Measurements from ENCODE around the gene USP5.
"Not testable (repeated sequence)": the region's sequence is repeated elsewhere in the genome, so short reads cannot be mapped to it uniquely, and the experiment has no call there.

USP5 gene

GRCh38 chr12:6872073-6873048, 20.4 kb downstream of the USP5 start:
- ATAC-seq (peak; percentile 40), DNase-seq (peak; percentile 90)
- H3K4me3 Mint-ChIP-seq = peak overlapping the region; percentile 94
- peaks cover 54% of the 10 kb centered on the region for H3K4me1 Mint-ChIP-seq
- peaks cover 66% of the 10 kb centered on the region for H3K36me3 Mint-ChIP-seq (ENCODE audit: low read depth)
- no peaks in the 10 kb centered on the region for H3K9me3 Mint-ChIP-seq
- H3K27ac Mint-ChIP-seq = peak overlapping the region; percentile 86
- H3K27me3 Mint-ChIP-seq = peaks cover 1% of the 10 kb centered on the region

DNA sequence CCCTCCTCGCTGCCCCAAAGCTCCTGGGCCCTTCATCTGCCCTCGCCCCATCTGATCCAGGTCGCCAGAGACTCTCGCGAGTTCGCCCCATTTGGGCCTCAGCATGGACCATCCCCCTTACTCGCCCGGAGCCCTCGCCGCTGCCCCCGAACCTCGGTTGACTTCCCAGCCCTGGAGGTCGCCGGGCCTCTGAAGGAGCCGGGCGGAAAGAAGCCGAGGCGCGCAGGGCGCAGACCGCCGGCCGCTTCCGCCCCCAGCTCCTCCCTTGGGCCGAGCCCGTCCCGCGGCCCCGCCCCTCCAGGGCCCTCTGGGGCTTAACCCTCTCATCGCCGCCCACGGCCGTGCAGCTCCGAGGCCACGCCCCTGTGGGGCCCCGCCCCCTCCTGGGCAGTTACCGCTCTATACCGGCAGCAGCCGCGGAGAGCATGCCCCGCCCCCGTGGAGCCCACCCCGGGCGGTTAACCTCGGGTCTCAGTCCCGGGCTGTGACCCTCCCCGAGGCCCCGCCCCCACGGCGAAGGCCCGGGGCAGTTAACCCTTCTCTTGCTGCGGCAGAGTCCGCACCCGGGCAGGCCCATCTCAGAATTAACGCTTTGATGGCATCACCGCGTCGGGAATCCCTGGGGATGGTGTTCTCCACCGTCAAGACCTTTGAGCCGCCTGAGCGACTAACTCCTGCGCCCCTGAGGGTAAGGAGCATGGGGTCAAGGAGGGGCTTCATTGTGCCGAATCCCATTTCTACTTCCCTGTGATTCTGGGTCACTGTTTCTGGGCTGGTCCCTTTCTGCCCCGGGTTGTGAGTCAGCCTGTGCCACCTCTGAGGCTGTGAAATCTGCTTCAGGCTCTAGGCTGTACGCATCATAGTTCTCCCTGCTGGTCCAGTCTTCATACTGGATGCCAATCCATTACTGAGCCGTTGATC, 21.4 kb downstream of the USP5 start, which contains the start of gene SPSB2:
TSS of gene SPSB2 (minus strand) at position 210 of the 921 bp plus-strand sequence. CDS start 402 bp downstream, outside the sequence.
- Mint-ChIP-seq H3K9me3 (no peaks in the 10 kb centered on the region), H3K27me3 (no peaks in the 10 kb centered on the region), H3K4me1 (peaks cover 54% of the 10 kb centered on the region), H3K27ac (peak within 1 kb of the TSS; percentile 86), H3K36me3 (ENCODE audit: low read depth) (peaks cover 63% of the 10 kb centered on the region), H3K4me3 (peak within 1 kb of the TSS; percentile 94)
- ATAC-seq (peak; percentile 75), DNase-seq (peak; percentile 100)

GRCh38 chr12:6874015-6874368, 22.0 kb downstream of the USP5 start:
- not testable (repeated sequence) for H3K9me3 Mint-ChIP-seq, ATAC-seq, DNase-seq, H3K27me3 Mint-ChIP-seq
- H3K27ac Mint-ChIP-seq = peak overlapping the region; percentile 71
- H3K36me3 Mint-ChIP-seq (ENCODE audit: low read depth) = peaks cover 59% of the 10 kb centered on the region
- peak overlapping the region; percentile 94 for H3K4me3 Mint-ChIP-seq
- H3K4me1 Mint-ChIP-seq = peaks cover 47% of the 10 kb centered on the region

DNA sequence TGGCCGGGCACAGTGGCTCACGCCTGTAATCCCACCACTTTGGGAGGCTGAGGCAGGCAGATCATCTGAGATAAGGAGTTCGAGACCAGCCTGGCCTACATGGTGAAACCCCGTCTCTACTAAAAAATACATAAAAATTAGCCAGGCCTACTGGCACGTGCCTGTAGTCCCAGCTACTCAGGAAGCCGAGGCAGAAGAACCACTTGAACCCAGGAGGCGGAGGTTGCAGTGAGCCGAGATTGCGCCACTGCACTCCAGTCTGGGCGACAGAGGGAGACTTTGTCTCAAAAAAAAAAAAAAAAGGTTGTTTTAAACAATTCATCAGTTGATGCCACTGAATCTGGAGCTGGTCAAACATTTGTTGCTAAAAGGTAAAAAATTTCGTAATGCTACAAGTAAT, 27.9 kb downstream of the USP5 start:
- H3K4me1 Mint-ChIP-seq, ATAC-seq, H3K4me3 Mint-ChIP-seq, H3K9me3 Mint-ChIP-seq, H3K27me3 Mint-ChIP-seq, DNase-seq, H3K27ac Mint-ChIP-seq: not testable (repeated sequence)
- peaks cover 26% of the 10 kb centered on the region for H3K36me3 Mint-ChIP-seq (ENCODE audit: low read depth)

GRCh38 chr12:6883252-6883651, 31.3 kb downstream of the USP5 start:
- H3K9me3 Mint-ChIP-seq = no peaks in the 10 kb centered on the region
- H3K27ac Mint-ChIP-seq = no peak overlapping the region
- H3K4me1 Mint-ChIP-seq = no peaks in the 10 kb centered on the region
- DNase-seq (no peak), ATAC-seq (no peak)
- H3K27me3 Mint-ChIP-seq = no peaks in the 10 kb centered on the region
- H3K36me3 Mint-ChIP-seq (ENCODE audit: low read depth) = peaks cover 9% of the 10 kb centered on the region
- H3K4me3 Mint-ChIP-seq = no peak overlapping the region

DNA sequence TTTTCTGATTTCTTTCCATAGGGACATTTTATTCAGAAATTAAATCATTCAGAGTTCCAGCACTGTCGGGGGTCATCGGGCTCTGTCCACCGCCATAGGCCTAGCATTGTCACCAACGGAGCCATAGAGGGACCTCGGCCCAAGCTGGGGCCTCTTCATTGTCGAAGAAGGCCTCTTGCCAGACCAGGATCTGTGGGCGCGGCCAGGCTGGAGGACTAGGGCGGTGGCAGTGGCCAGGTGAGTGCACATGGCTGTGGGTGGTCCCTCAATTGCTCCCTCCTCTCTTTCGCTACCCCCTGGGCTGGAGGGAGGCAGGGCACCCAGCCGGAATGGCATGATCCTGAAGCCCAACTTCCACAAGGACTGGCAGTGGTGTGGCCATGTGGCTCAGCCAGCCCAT, 31.7 kb downstream of the USP5 start:
- DNase-seq = no peak
- ATAC-seq = no peak
- no peaks in the 10 kb centered on the region for H3K4me1 Mint-ChIP-seq
- peaks cover 9% of the 10 kb centered on the region for H3K36me3 Mint-ChIP-seq (ENCODE audit: low read depth)
- H3K27me3 Mint-ChIP-seq = no peaks in the 10 kb centered on the region
- H3K27ac Mint-ChIP-seq = no peak overlapping the region
- H3K4me3 Mint-ChIP-seq = no peak overlapping the region
- H3K9me3 Mint-ChIP-seq = no peaks in the 10 kb centered on the region

DNA sequence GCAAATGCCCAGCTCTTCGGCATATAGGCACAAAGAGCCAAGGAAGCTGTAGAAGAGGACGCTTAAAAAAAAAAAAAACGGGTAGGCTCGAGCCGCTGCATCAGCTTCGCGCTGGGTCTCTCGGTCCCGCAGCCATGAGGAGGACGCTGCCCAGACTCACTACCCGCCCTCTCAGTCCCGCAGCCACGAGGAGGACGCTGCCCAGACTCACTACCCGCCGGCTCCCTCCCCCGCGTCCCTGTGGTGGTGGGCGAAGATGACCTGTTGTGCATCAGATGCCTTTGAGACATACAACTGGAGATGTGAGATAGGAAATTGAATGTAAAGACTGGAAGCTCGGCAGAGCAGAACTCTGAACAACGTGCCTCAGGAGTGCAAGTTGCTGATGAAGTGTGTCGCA, 32.6 kb downstream of the USP5 start:
- no peaks in the 10 kb centered on the region for H3K27me3 Mint-ChIP-seq
- ATAC-seq = no peak
- H3K4me1 Mint-ChIP-seq = peaks cover under 1% of the 10 kb centered on the region

GRCh38 chr12:6886206-6886999, 34.5 kb downstream of the USP5 start:
- not testable (repeated sequence) for DNase-seq; H3K27me3 Mint-ChIP-seq; H3K36me3 Mint-ChIP-seq (ENCODE audit: low read depth); H3K27ac Mint-ChIP-seq; H3K9me3 Mint-ChIP-seq; ATAC-seq; H3K4me3 Mint-ChIP-seq
- H3K4me1 Mint-ChIP-seq = peaks cover 13% of the 10 kb centered on the region

More for the DNA sequence above, 32.6 kb downstream of the USP5 start:
- no peaks in the 10 kb centered on the region for H3K9me3 Mint-ChIP-seq
- no peak overlapping the region for H3K4me3 Mint-ChIP-seq
- no peak for DNase-seq
- H3K36me3 Mint-ChIP-seq (ENCODE audit: low read depth) = peaks cover 7% of the 10 kb centered on the region
- H3K27ac Mint-ChIP-seq = no peak overlapping the region

GRCh38 chr12:6887460-6887859, 35.5 kb downstream of the USP5 start:
- H3K4me1 Mint-ChIP-seq = peaks cover 19% of the 10 kb centered on the region
- no peak overlapping the region for H3K27ac Mint-ChIP-seq
- H3K9me3 Mint-ChIP-seq = no peaks in the 10 kb centered on the region
- ATAC-seq = no peak
- no peak overlapping the region for H3K4me3 Mint-ChIP-seq
- H3K36me3 Mint-ChIP-seq (ENCODE audit: low read depth) = peaks cover 7% of the 10 kb centered on the region
- DNase-seq = no peak
- H3K27me3 Mint-ChIP-seq = no peaks in the 10 kb centered on the region

GRCh38 chr12:6888360-6888759, 36.4 kb downstream of the USP5 start:
- Mint-ChIP-seq H3K27me3 (no peaks in the 10 kb centered on the region), H3K4me3 (no peak overlapping the region), H3K9me3 (no peaks in the 10 kb centered on the region), H3K4me1 (peaks cover 19% of the 10 kb centered on the region), H3K27ac (no peak overlapping the region), H3K36me3 (ENCODE audit: low read depth) (peaks cover 7% of the 10 kb centered on the region)
- DNase-seq = no peak
- no peak for ATAC-seq

DNA sequence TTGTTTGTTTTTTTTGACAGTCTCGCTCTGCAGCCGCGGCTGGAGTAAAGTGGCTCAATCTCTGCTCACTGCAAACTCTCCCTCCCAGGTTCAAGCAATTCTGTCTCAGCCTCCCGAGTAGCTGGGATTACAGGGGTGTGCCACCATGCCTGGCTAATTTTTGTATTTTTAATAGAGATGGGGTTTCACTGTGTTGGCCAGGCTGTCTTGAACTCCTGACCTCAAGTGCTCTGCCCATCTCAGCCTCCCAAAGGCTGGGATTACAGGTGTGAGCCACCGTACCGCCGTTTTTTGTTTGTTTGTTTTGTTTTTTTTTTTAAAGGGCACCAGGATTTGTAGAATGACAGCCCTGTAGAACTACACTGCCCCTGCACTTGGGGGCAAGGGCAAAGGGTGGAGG, 36.8 kb downstream of the USP5 start:
- not testable (repeated sequence) for DNase-seq; ATAC-seq; H3K36me3 Mint-ChIP-seq (ENCODE audit: low read depth); H3K4me3 Mint-ChIP-seq; H3K9me3 Mint-ChIP-seq; H3K27me3 Mint-ChIP-seq; H3K27ac Mint-ChIP-seq
- peaks cover 19% of the 10 kb centered on the region for H3K4me1 Mint-ChIP-seq

DNA sequence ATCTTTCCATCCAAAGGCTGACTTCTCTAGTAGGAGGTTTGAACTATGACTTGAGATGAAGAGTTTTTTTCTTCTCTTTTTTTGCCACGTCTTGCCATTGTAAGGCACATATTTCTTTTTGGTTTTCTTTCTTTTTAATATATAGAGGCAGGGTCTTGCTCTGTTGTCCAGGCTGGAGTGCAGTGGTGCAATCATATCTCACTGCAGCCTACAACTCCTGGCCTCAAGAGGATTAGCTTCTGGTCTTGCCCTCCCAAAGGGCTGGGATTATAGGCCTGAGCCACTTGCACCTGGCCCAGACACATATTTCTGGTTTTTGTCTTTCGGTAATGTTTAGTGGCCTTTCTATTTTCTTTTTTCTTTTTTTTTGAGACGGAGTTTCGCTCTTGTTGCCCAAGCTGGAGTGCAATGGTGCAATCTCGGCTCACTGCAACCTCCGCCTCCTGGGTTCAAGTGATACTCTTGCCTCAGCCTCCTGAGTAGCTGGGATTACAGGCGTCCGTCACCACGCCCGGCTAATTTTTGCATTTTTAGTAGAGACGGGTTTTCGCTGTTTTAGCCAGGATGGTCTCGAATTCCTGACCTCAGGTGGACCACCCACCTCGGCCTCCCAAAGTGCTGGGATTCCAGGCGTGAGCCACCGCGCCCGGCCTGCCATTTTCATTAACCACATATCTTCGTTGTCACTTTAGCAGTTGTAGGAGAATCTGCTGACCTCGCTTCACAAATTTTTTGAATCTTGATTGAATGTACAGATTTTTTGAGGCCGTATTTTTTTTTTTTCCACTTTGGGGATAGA, 38.0 kb downstream of the USP5 start:
- not testable (repeated sequence) for H3K36me3 Mint-ChIP-seq (ENCODE audit: low read depth); H3K9me3 Mint-ChIP-seq; DNase-seq; H3K27me3 Mint-ChIP-seq; ATAC-seq
- H3K4me3 Mint-ChIP-seq = peak overlapping the region; percentile 82
- H3K27ac Mint-ChIP-seq = peak overlapping the region; percentile 95
- peaks cover 19% of the 10 kb centered on the region for H3K4me1 Mint-ChIP-seq

Measured in activated naive CD8-positive, alpha-beta T cell treated with anti-CD3 and anti-CD28 coated beads, Interleukin-2, amount 50 U/mL, for 24 hours (primary cell).